CD14-positive monocyte (primary cell): ENCODE results near the gene SOHLH1. TPM values are rescaled to one million over a fixed set of nuclear protein-coding genes. Genes with fewer than 3 reads are reported as not detected.

Source experiments
- DNase-seq, 3 donors: peaks; one replicate each; pipeline ENCODE4 v3.0.0-alpha.2; 2011 to 2022
- H2AFZ ChIP-seq: 2 replicates; pipeline ENCODE4 v1.6.0; 2012; ENCODE audit warnings: mild to moderate bottlenecking, low read depth, low read length, inconsistent platforms; ENCODE audit not compliant: insufficient read depth, poor library complexity, severe bottlenecking
- H3K27ac ChIP-seq, 2 donors: 1 replicate in 1 of 2; 2 replicates in 1 of 2; pipeline ENCODE4 v1.5.1; 2012 to 2013; ENCODE audit warnings: low read length in 2 of 2, control low read depth in 1 of 2, inconsistent platforms in 1 of 2, low read depth in 1 of 2, mild to moderate bottlenecking in 1 of 2
- H3K27me3 ChIP-seq, 2 donors: one replicate each; pipeline versions ENCODE4 v1.6.0 to v1.6.1; 2011 to 2013; ENCODE audit warnings: low read length in 2 of 2; ENCODE audit not compliant: control insufficient read depth in 2 of 2, insufficient read depth in 2 of 2
- H3K36me3 ChIP-seq, 2 donors: replicated peaks in 1 of 2; 1 replicate in 1 of 2; 2 replicates in 1 of 2; pipeline versions ENCODE4 v1.5.1 to v1.6.1; 2012 to 2013; ENCODE audit warnings: low read length in 2 of 2, control low read depth in 1 of 2, inconsistent platforms in 1 of 2, mild to moderate bottlenecking in 1 of 2; ENCODE audit not compliant: insufficient read depth in 2 of 2, control insufficient read depth in 1 of 2
- H3K4me1 ChIP-seq, 2 donors: 1 replicate in 1 of 2; 2 replicates in 1 of 2; pipeline versions ENCODE4 v1.5.1 to v1.6.1; 2012 to 2013; ENCODE audit warnings: low read length in 2 of 2, control low read depth in 1 of 2, inconsistent platforms in 1 of 2, mild to moderate bottlenecking in 1 of 2, moderate library complexity in 1 of 2; ENCODE audit not compliant: insufficient read depth in 2 of 2, control insufficient read depth in 1 of 2
- H3K4me2 ChIP-seq: replicated peaks from 2 replicates; pipeline ENCODE3; 2012; ENCODE audit warnings: low read length, moderate library complexity, mild to moderate bottlenecking; ENCODE audit not compliant: poor library complexity, severe bottlenecking; ENCODE audit errors: extremely low read depth
- H3K4me3 ChIP-seq, 3 experiments: fragments of 200-600 bp in 1 of 3; sonication (generic) in 1 of 3; replicated peaks in 1 of 3; 1 replicate in 2 of 3; 2 replicates in 1 of 3; pipeline ENCODE4 v1.5.1; 2011 to 2013; ENCODE audit warnings: low read length in 3 of 3, mild to moderate bottlenecking in 3 of 3, control low read depth in 2 of 3, low read depth in 2 of 3, inconsistent platforms in 1 of 3, moderate library complexity in 1 of 3
- H3K79me2 ChIP-seq: 2 replicates; pipeline ENCODE4 v1.6.0; 2012; ENCODE audit warnings: mild to moderate bottlenecking, control low read depth, inconsistent platforms, low read length, moderate library complexity; ENCODE audit not compliant: insufficient read depth
- H3K9ac ChIP-seq: 2 replicates; pipeline ENCODE4 v1.6.0; 2017; ENCODE audit warnings: low read length, mild to moderate bottlenecking; ENCODE audit not compliant: insufficient read depth, poor library complexity, severe bottlenecking
- H3K9me3 ChIP-seq, 2 donors: replicated peaks in 1 of 2; 1 replicate in 1 of 2; 2 replicates in 1 of 2; pipeline versions ENCODE4 v1.5.1 to v1.6.1; 2012 to 2013; ENCODE audit warnings: low read length in 2 of 2, control low read depth in 1 of 2; ENCODE audit not compliant: control insufficient read depth in 1 of 2, insufficient read depth in 1 of 2
- H4K20me1 ChIP-seq: 2 replicates; pipeline ENCODE4 v1.6.0; 2012; ENCODE audit warnings: mild to moderate bottlenecking, low read length, control low read depth, moderate library complexity; ENCODE audit not compliant: insufficient read depth
- H3K27ac Mint-ChIP-seq, 7 donors: one replicate each; pipeline ENCODE4 v1.8.0; 2020; ENCODE audit warnings: mild to moderate bottlenecking in 7 of 7, mixed read lengths in 7 of 7, moderate library complexity in 6 of 7, inconsistent platforms in 2 of 7
- H3K27me3 Mint-ChIP-seq, 3 donors: one replicate each; pipeline ENCODE4 v1.8.0; 2021 to 2022; ENCODE audit warnings: low read depth in 3 of 3, mild to moderate bottlenecking in 3 of 3, mixed read lengths in 3 of 3, moderate library complexity in 3 of 3, inconsistent platforms in 1 of 3
- H3K36me3 Mint-ChIP-seq, 2 donors: one replicate each; pipeline ENCODE4 v1.8.0; 2020; ENCODE audit warnings: mixed read lengths in 2 of 2, inconsistent platforms in 1 of 2, mild to moderate bottlenecking in 1 of 2
- H3K4me1 Mint-ChIP-seq: one replicate; pipeline ENCODE4 v1.8.0; 2020; ENCODE audit warnings: mild to moderate bottlenecking, mixed read lengths
- H3K4me3 Mint-ChIP-seq, 2 donors: one replicate each; pipeline ENCODE4 v1.8.0; 2020; ENCODE audit warnings: mild to moderate bottlenecking in 2 of 2, mixed read lengths in 2 of 2, moderate library complexity in 1 of 2
- H3K9me3 Mint-ChIP-seq, 7 donors: one replicate each; pipeline ENCODE4 v1.8.0; 2020 to 2022; ENCODE audit warnings: mixed read lengths in 7 of 7, mild to moderate bottlenecking in 6 of 7, moderate library complexity in 6 of 7, inconsistent platforms in 2 of 7
- WGBS: methylation state at CpG from one replicate; pipeline ENCODE4 v1.1.5; 2013; ENCODE audit warnings: missing lambda C conversion rate; ENCODE audit not compliant: insufficient coverage; 5-methylcytosine and 5-hydroxymethylcytosine counted together
- intact Hi-C, 2 donors: fragments of 100-400 bp; cut with micrococcal nuclease; formaldehyde crosslinking; loops; one replicate each; pipeline versions ENCODE4 v1.15.0 to v1.15.1; 2023
- polyA plus RNA-seq, 3 donors: library from polyadenylated mRNA; depleted of rRNA in 1 of 3; unstranded in 2 of 3; stranded (reverse) in 1 of 3; fragments of 300-500 nt in 2 of 3; fragments of >200 nt in 1 of 3; fragmentation: Illumina TruSeq in 2 of 3; gene quantifications; 1 replicate in 2 of 3; 2 replicates in 1 of 3; pipeline ENCODE4 v1.2.3, GENCODE V29; 2012 to 2021
- TF ChIP-seq, protein P1 (sequence below): fragments of 200-600 bp; IDR thresholded peaks from one replicate; pipeline ENCODE4 v1.8.0; 2022; ENCODE audit warnings: antibody characterized with exemption, mild to moderate bottlenecking

The SOHLH1 gene
- polyA plus RNA-seq, 3 donors, result not detected

DNA sequence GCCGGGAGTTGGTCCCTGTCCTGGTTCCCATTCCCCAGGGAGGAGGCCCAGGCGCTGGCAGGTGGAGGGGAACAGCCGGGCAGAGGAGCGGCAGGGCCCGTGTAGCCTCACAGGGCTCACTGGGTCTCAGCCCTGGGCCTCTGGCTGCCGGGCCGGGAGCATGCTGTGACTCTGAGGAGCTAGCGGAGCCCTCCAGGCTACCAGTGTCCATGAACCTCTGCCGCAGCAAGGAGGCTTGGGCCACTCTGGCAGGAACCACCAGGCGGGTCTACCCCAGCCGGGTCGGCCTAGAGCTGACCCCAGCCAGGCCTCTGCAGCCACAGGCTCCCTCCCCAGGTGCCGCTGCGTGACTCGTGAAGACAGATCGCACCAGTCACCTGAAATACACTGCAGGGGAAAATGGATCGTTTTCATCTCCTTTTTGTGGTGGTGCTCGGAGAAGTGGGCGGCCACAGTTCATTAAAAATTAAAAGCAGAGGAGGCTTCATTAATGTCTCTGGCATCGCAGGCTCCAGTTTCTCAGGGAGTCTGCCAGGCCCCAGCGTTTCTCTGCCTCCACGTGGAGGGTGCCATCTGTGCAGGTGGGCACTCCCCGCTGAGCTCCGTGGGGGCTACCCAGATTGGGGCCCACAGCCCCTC, 46.5 kb upstream of the SOHLH1 start:
- no peak overlapping the region for H3K4me2 ChIP-seq
- Mint-ChIP-seq H3K27me3 (peaks cover 0 to 3% (median 0%) of the 10 kb centered on the region in 3 donors), H3K4me1 (no peaks in the 10 kb centered on the region), H3K4me3 (no peak overlapping the region), H3K27ac (no peak overlapping the region), H3K36me3 (no peaks in the 10 kb centered on the region), H3K9me3 (no peaks in the 10 kb centered on the region)
- H3K4me3 ChIP-seq, result no peak overlapping the region
- WGBS, result 87% methylated on average over 24 of the region's 24 CpGs
- H4K20me1 ChIP-seq, result no peaks in the 10 kb centered on the region
- no peak overlapping the region for H3K27ac ChIP-seq
- no peaks in the 10 kb centered on the region for H3K9me3 ChIP-seq
- H3K79me2 ChIP-seq, result no peaks in the 10 kb centered on the region
- no peak for DNase-seq
- H3K9ac ChIP-seq, result no peak overlapping the region
- intact Hi-C loops, result no loop called here
- no peaks in the 10 kb centered on the region for H3K36me3 ChIP-seq
- TF ChIP-seq, protein P1, sequence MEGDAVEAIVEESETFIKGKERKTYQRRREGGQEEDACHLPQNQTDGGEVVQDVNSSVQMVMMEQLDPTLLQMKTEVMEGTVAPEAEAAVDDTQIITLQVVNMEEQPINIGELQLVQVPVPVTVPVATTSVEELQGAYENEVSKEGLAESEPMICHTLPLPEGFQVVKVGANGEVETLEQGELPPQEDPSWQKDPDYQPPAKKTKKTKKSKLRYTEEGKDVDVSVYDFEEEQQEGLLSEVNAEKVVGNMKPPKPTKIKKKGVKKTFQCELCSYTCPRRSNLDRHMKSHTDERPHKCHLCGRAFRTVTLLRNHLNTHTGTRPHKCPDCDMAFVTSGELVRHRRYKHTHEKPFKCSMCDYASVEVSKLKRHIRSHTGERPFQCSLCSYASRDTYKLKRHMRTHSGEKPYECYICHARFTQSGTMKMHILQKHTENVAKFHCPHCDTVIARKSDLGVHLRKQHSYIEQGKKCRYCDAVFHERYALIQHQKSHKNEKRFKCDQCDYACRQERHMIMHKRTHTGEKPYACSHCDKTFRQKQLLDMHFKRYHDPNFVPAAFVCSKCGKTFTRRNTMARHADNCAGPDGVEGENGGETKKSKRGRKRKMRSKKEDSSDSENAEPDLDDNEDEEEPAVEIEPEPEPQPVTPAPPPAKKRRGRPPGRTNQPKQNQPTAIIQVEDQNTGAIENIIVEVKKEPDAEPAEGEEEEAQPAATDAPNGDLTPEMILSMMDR, result no peak
- H2AFZ ChIP-seq, result no peak overlapping the region
- no peaks in the 10 kb centered on the region for H3K27me3 ChIP-seq
- no peaks in the 10 kb centered on the region for H3K4me1 ChIP-seq

DNA sequence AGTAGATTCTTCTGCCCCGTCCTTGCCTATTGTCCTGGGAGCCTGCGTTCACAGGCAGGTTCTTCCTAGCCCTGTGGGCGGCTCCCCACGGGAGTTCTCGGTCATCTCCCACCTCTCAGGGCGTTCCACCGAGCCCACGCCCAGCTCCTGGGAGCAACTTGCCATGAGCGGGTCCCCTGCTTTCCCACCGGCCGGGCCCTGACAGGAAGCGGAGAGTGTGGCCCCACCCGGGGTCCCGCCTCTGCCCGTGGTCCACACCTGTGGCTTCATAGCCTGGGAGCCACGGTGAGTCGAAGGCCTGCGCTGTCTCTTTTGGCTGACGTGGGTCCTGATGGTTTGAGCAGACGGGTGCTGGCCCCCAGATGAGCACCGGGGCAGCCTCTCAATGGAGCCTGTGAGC, 45.9 kb upstream of the SOHLH1 start:
- no peaks in the 10 kb centered on the region for H4K20me1 ChIP-seq
- WGBS, result 91% methylated on average over 21 of the region's 21 CpGs
- H3K79me2 ChIP-seq, result no peaks in the 10 kb centered on the region
- H3K27ac ChIP-seq, result no peak overlapping the region
- no peak overlapping the region for H3K4me2 ChIP-seq
- peaks cover 0 to 5% (median 0%) of the 10 kb centered on the region in 3 donors for H3K27me3 Mint-ChIP-seq
- H3K4me3 Mint-ChIP-seq, result no peak overlapping the region
- no peaks in the 10 kb centered on the region for H3K36me3 Mint-ChIP-seq
- no peak overlapping the region for H3K4me3 ChIP-seq
- no peaks in the 10 kb centered on the region for H3K9me3 Mint-ChIP-seq
- no peak for DNase-seq
- no peak overlapping the region for H2AFZ ChIP-seq
- no peaks in the 10 kb centered on the region for H3K4me1 ChIP-seq
- no peaks in the 10 kb centered on the region for H3K9me3 ChIP-seq
- H3K36me3 ChIP-seq, result no peaks in the 10 kb centered on the region
- TF ChIP-seq, protein P1, result no peak
- intact Hi-C loops, result no loop called here
- H3K9ac ChIP-seq, result no peak overlapping the region
- no peak overlapping the region for H3K27ac Mint-ChIP-seq
- no peaks in the 10 kb centered on the region for H3K27me3 ChIP-seq
- no peaks in the 10 kb centered on the region for H3K4me1 Mint-ChIP-seq
